ENCODE results near the gene AFF3. TPM values are rescaled to one million over a fixed set of nuclear protein-coding genes. Genes with fewer than 3 reads are reported as not detected.

Gene AFF3
- total and polyA plus RNA-seq, 2 experiments from 2014 or later: 7.3 to 7.8 TPM

DNA sequence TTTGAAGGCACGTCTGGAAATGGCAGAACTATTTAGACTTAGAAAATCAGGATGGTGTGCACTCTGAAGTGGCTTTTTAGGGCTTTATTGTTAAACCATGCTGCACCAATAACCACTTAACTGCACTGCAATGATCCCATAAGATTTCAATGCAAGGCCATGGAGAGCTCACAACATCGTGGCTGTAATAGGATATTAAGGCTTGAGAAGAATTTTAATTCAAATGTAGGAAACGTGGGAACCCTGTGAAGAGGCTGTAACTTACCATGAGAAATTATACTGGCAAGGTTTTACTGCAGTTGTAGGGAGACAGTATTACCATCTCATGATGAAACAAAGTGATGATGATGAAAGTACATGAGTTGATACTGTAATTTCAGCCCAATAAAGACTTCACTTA lies 242.5 kb downstream of the AFF3 start:
- no peaks in the 10 kb centered on the region for H4K20me1 ChIP-seq (ENCODE audit: insufficient read depth, poor library complexity, severe bottlenecking)
- H3K36me3 ChIP-seq (replicated peaks; ENCODE audit: insufficient read depth, low read depth): no peaks in the 10 kb centered on the region
- H3K27ac ChIP-seq: no peak overlapping the region
- no peaks in the 10 kb centered on the region for H3K27me3 ChIP-seq
- no peak for TF ChIP-seq EZH2 (IDR thresholded peaks at IDR 0.05; ENCODE audit: borderline replicate concordance)
- H3K9me3 ChIP-seq (ENCODE audit: low read depth): no peaks in the 10 kb centered on the region
- no peaks in the 10 kb centered on the region for H3K4me1 ChIP-seq (ENCODE audit: insufficient read depth)
- no peaks in the 10 kb centered on the region for H3K9me2 ChIP-seq (replicated peaks; ENCODE audit: insufficient read depth)
- DNase-seq (ENCODE audit: low spot score): no peak
- no peak overlapping the region for H3K4me2 ChIP-seq
- no peak overlapping the region for H3K4me3 ChIP-seq
- no peaks in the 10 kb centered on the region for H3K79me2 ChIP-seq
- WGBS (ENCODE audit: low lambda C conversion rate, missing lambda C conversion rate): 61% methylated on average over 3 of the region's 3 CpGs
- no peak overlapping the region for H2AFZ ChIP-seq

GRCh38 chr2:99899058-99899855 lies 243.1 kb downstream of the AFF3 start:
- no peaks in the 10 kb centered on the region for H3K9me2 ChIP-seq (replicated peaks; ENCODE audit: insufficient read depth)
- TF ChIP-seq, protein P1, sequence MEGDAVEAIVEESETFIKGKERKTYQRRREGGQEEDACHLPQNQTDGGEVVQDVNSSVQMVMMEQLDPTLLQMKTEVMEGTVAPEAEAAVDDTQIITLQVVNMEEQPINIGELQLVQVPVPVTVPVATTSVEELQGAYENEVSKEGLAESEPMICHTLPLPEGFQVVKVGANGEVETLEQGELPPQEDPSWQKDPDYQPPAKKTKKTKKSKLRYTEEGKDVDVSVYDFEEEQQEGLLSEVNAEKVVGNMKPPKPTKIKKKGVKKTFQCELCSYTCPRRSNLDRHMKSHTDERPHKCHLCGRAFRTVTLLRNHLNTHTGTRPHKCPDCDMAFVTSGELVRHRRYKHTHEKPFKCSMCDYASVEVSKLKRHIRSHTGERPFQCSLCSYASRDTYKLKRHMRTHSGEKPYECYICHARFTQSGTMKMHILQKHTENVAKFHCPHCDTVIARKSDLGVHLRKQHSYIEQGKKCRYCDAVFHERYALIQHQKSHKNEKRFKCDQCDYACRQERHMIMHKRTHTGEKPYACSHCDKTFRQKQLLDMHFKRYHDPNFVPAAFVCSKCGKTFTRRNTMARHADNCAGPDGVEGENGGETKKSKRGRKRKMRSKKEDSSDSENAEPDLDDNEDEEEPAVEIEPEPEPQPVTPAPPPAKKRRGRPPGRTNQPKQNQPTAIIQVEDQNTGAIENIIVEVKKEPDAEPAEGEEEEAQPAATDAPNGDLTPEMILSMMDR (IDR thresholded peaks at IDR 0.05; ENCODE audit: poor library complexity): no peak
- TF ChIP-seq EZH2 (IDR thresholded peaks at IDR 0.05; ENCODE audit: borderline replicate concordance): no peak
- no peak for TF ChIP-seq EZH2phosphoT487 (IDR thresholded peaks at IDR 0.05; ENCODE audit: low read depth, severe bottlenecking, unreplicated experiment)
- no peaks in the 10 kb centered on the region for H3K36me3 ChIP-seq (replicated peaks; ENCODE audit: insufficient read depth, low read depth)
- WGBS (ENCODE audit: low lambda C conversion rate, missing lambda C conversion rate): 81% methylated on average over 5 of the region's 5 CpGs
- H3K4me3 ChIP-seq: no peak overlapping the region
- H3K27me3 ChIP-seq: no peaks in the 10 kb centered on the region
- H3K4me1 ChIP-seq (ENCODE audit: insufficient read depth): no peaks in the 10 kb centered on the region
- H4K20me1 ChIP-seq (ENCODE audit: insufficient read depth, poor library complexity, severe bottlenecking): no peaks in the 10 kb centered on the region
- H3K79me2 ChIP-seq: no peaks in the 10 kb centered on the region
- H3K4me2 ChIP-seq: no peak overlapping the region
- H3K27ac ChIP-seq: no peak overlapping the region
- no peaks in the 10 kb centered on the region for H3K9me3 ChIP-seq (ENCODE audit: low read depth)
- DNase-seq (ENCODE audit: low spot score): no peak
- H2AFZ ChIP-seq: no peak overlapping the region

DNA sequence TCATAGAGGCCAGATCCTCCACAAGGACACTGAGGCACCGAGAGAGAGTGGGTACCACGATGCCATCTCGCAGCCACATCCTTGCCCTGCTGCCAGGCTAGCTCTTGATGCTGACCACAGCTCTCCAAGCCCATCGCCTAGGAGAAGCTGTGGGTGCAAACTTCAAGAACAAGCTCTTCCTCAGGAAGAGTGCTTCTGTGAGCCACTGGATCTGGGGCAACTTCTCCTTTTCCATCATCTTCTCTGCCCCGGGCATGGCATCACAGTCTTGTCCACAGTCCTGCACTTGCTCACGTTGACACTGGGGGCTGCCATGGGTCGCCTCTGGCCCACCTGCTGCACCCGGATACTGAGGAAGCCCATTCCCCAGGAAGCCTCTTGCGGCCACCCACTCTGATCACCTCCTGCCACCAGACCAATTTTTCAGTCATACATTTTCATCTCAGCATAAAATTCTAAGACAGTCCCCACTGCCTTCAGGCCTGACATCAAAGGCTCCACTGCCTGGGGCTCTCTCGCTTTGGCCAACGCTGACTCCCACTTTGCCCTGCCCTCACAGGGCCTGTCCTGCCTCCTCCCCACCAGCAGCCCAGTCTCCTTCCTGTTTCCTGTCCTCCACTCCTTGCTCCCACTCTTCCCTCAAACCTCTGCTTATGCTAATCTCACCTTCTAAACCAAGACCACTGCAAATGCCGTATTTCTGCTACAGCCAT lies 243.9 kb downstream of the AFF3 start:
- no peaks in the 10 kb centered on the region for H3K27me3 ChIP-seq
- H3K4me1 ChIP-seq (ENCODE audit: insufficient read depth): no peaks in the 10 kb centered on the region
- no peaks in the 10 kb centered on the region for H3K36me3 ChIP-seq (replicated peaks; ENCODE audit: insufficient read depth, low read depth)
- H3K4me2 ChIP-seq: no peak overlapping the region
- H3K9me2 ChIP-seq (replicated peaks; ENCODE audit: insufficient read depth): no peaks in the 10 kb centered on the region
- H2AFZ ChIP-seq: no peak overlapping the region
- 89% methylated on average over 12 of the region's 12 CpGs for WGBS (ENCODE audit: low lambda C conversion rate, missing lambda C conversion rate)
- DNase-seq (ENCODE audit: low spot score): no peak
- TF ChIP-seq, protein P1 (IDR thresholded peaks at IDR 0.05; ENCODE audit: poor library complexity): no peak
- TF ChIP-seq EZH2phosphoT487 (IDR thresholded peaks at IDR 0.05; ENCODE audit: low read depth, severe bottlenecking, unreplicated experiment) (no peak), EZH2 (IDR thresholded peaks at IDR 0.05; ENCODE audit: borderline replicate concordance) (no peak)
- no peaks in the 10 kb centered on the region for H4K20me1 ChIP-seq (ENCODE audit: insufficient read depth, poor library complexity, severe bottlenecking)
- no peaks in the 10 kb centered on the region for H3K9me3 ChIP-seq (ENCODE audit: low read depth)
- no peak overlapping the region for H3K27ac ChIP-seq
- H3K79me2 ChIP-seq: no peaks in the 10 kb centered on the region
- H3K4me3 ChIP-seq: no peak overlapping the region

DNA sequence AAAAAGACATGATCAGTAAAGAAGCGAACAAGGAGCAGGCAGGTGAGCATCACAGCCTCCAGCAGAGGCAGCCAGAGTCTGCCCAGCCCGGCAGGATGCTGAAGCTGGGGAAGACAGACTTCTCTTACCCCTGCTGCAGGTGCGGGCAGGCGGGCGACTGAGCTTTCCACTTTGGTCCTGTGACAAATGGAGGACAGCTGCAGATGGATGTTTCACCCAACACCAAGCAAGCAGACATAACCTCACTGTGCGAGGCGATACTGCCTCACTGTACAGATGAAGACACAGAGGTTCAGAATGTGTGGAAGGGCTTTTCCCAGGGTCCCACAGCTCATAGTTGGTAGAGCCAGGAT lies 251.0 kb downstream of the AFF3 start:
- DNase-seq (ENCODE audit: low spot score): no peak
- Histone ChIP-seq H3K27ac (no peak overlapping the region), H3K4me3 (no peak overlapping the region), H2AFZ (no peak overlapping the region), H3K27me3 (no peaks in the 10 kb centered on the region), H3K4me2 (no peak overlapping the region), H3K36me3 (replicated peaks; ENCODE audit: insufficient read depth, low read depth) (no peaks in the 10 kb centered on the region), H4K20me1 (ENCODE audit: insufficient read depth, poor library complexity, severe bottlenecking) (no peaks in the 10 kb centered on the region), H3K9me3 (ENCODE audit: low read depth) (no peaks in the 10 kb centered on the region), H3K79me2 (no peaks in the 10 kb centered on the region), H3K4me1 (ENCODE audit: insufficient read depth) (no peaks in the 10 kb centered on the region), H3K9me2 (replicated peaks; ENCODE audit: insufficient read depth) (no peaks in the 10 kb centered on the region)
- WGBS (ENCODE audit: low lambda C conversion rate, missing lambda C conversion rate): 93% methylated on average over 7 of the region's 7 CpGs
- TF ChIP-seq EZH2phosphoT487 (IDR thresholded peaks at IDR 0.05; ENCODE audit: low read depth, severe bottlenecking, unreplicated experiment): no peak
- TF ChIP-seq EZH2 (IDR thresholded peaks at IDR 0.05; ENCODE audit: borderline replicate concordance): no peak
- TF ChIP-seq, protein P1 (IDR thresholded peaks at IDR 0.05; ENCODE audit: poor library complexity): no peak

Data from hepatocyte (in vitro differentiated cells).